GM19035 (cell line): ENCODE measurements around the gene SEMA6D.

ENCODE experiments used
- ATAC-seq: cut with Tn5 transposase; IDR thresholded peaks from one replicate; pipeline ENCODE4 v1.9.1; 2021; ENCODE audit not compliant: unreplicated experiment

The SEMA6D gene

DNA sequence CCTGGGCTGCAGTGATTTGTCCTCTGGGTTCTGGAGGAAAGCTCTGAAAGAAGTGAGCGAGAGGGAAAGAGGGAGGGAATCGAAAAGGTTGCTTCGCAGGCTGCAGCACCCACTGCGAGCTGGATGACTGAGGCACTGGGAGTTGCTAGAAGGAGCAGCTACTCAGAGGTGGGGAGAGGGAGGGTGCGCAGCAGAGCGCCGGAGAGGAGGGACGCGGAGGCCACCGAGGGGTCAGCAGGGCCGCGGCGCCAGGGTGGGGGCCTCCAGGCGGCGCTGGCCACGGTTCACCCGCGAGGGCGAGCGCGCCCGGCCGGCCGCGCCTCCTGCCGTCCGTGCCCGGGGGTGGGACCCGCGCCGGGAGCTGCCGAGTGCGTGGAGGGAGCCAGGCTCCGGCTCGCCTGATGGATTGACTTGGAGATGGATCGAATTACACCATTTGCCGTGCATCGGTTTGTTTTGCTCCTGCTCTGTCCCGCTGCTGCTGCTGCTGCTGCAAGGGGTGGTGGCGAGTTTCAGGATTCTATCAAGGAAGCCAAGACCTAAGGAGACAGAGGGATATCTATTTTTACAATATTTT, at the start of gene SEMA6D:
SEMA6D (plus strand) TSS at position 470 of the 577 bp plus-strand sequence. CDS start 42,294 bp downstream, outside the sequence.
- no peak for ATAC-seq

GRCh38 chr15:47669221-47669620, 48.1 kb upstream of the SEMA6D start:
- ATAC-seq: no peak

DNA sequence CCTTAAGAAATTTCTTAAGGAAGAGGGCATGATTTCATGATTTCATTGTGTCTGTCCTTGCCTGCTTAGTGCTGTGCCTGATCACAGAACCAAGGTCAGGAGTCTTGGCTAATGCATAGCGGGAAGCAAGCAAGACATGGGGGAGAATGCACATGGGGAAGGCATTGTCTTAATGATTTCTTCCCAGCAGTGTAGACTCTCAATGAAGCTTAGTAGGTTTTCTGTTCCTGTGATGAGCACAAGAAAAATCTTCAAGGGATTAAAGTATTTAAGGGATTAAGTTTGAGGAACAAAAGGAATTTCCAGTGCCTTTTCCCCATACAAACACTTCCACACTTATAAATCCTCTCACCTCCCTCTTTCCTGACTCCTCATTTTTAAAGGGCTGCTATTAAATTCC, 46.9 kb upstream of the SEMA6D start:
- ATAC-seq: no peak

DNA sequence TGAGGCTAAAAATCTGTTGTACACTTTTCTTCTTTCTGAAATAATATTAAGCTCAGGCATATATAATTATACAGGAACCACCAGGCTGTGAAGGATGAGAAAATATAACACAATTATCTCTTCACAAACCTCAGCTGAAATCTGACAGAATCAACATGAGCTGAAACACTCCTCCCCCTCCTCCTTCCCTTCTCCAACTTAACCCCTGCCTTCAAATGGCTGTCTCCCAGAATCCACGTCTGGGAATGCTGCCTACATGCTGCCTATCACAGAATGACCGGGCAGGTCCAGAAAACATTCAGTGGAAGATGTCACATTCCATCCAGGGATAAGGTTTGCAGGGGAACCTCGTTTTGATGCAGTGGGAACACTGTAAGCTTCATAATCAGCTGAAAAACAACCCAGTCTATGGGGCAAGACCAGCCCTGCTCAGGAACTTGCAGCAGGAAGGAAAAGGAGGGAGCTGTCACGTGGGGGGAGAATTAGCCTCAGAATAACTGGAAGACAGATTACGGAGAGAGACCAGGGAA, 44.0 kb upstream of the SEMA6D start:
- no peak for ATAC-seq

DNA sequence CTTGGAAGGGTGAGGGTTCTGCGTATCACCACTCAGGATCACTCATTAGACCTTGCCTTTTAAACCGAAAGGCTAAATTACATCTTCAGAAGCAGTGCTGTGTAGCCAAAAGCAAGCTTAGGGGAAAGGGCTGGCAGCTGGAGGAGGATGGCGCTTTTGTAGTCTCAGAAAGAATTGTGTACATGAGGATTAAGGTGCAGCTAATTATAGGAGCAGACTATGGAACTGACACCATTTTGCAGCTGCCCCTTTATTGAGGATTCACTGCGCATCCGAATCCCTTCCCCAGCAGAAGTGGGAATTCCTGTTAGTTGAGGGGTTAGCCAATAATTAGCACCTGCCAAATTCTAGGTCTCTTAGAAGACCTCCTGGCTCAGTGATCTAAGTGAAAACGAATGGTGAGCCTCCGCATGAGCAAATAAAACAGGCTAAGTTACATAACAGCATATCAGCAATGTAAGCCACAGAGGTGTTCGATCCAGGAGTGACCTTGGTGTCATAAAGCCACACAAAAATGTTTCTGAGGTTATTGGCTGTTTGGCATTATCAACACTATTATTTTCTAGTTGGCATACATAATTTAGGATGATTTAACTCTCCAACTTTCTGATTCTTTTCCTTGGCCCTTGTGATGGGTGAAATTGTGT, 42.6 kb upstream of the SEMA6D start:
- no peak for ATAC-seq

DNA sequence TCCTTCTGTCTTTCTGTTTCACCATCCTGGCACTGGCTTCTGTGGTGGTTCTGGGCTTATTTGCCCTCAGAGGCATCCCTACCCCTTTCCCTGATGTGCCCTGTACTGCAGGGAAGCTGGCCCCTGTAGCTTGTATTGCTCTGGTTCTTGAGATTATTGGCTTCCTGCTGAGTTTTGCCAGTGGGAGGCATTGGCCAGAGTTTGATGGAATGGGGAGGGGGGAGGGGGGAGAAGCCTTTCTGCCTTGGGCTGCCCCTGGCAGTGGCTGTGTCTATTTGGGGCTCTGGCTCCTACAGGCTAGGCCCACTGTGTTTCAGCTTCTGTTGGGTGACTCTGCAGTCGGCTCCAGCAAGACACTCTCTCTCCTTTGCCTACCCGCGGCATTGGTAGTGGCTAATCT, 41.6 kb upstream of the SEMA6D start:
- no peak for ATAC-seq

DNA sequence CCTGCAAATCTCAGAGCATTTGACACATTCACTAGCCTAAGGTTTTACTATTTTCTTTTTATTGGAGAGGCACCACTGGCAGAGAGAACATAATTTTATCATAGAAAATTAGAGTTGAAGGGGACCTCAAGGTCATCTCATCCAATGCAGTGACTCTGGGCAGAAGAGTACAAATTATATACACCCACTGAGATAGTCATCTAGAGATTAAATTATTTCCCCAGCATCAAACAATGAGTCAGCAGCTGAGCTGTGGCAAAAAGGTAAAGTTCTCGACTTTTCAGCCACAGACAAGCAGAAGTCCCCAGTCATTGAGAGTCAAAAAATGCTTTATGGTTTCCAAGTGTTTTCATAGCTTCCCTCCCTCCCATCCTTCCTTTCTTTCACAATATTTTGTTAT, 39.3 kb upstream of the SEMA6D start:
- no peak for ATAC-seq

DNA sequence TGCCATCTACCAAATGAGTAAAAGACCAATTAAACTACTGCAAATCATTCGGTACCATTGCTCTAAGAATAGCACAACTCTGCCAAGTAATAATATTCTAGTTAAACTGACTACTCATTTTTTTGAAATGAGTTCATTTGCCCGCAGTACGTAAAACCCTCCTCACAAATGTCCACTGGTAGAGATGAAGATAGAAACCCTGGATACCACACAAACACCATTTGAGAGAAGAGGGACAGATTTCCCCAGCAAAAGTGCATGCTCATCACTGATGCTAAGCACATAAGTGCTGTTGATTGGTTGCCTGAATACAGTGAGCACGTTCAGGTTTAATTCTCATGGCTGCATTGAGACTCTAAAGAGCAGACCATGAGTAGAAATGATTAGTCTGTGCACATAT, 34.6 kb upstream of the SEMA6D start:
- ATAC-seq: no peak

- ATAC-seq: no peak
These were observed 32.0 kb upstream of the SEMA6D start for GRCh38 chr15:47685141-47685870.

GRCh38 chr15:47688573-47689086, 28.7 kb upstream of the SEMA6D start:
- ATAC-seq: no peak

- no peak for ATAC-seq
These were observed 27.6 kb upstream of the SEMA6D start for GRCh38 chr15:47689660-47690059.

DNA sequence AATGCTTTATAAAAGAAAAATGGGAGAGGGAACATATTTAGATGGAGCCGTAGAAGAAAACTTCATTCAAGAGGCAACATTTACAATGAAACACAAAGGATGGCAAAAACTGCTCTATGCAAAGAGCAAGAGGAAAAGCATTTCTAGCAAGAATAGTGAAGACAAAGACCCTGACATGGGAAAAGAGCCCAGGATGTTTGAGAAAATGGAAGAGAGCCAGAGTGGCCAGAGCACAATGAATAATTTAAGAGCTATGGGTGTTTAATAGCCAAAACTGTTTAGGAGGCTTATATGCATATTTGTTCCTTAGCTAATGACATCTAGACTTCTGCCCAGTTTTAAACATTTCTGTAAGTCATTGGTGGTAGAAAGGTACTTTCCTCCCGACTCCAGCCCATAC, 25.4 kb upstream of the SEMA6D start:
- no peak for ATAC-seq

DNA sequence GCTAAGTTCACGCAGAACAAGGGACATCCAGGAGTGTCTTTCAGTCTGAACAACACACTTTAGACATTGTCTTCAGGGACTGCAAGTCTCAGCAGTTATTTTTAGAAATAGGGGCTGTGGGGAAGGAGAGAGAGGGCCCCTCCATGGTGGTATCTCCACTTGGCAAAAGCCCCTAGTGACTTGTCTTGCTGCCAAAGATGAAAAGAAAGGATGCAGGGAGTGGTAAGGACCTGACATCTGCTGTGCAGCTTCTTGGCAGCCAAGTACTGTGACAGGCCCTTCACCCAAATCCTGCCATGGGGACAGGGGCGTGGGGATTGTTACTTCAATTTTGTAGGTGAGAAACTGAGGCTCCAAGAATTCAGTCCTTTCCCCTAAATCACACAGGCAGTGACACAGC, 21.0 kb upstream of the SEMA6D start:
- ATAC-seq: no peak

- ATAC-seq: no peak
These were observed 11.9 kb upstream of the SEMA6D start for GRCh38 chr15:47705281-47705997.

DNA sequence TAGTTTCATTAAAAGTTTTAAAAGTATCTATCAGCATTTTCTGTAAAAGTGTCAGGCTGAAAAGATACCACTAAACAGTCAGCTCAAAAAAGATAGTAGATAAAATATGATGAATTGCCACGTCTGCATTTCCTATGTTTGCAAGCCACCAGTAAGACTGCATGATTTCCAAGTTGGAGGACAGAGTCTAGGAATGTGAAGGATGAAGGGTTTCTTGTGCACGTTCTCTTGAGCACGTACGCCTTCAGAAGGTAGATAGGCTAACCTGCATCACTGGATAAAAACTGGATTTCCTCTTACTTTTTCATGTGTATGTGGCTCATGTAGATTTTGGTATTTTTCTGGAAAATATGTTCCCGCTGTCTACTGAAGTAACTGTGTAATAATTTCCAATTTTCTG, 9.9 kb upstream of the SEMA6D start:
- ATAC-seq: no peak

GRCh38 chr15:47708161-47708980, 8.9 kb upstream of the SEMA6D start:
- no peak for ATAC-seq

DNA sequence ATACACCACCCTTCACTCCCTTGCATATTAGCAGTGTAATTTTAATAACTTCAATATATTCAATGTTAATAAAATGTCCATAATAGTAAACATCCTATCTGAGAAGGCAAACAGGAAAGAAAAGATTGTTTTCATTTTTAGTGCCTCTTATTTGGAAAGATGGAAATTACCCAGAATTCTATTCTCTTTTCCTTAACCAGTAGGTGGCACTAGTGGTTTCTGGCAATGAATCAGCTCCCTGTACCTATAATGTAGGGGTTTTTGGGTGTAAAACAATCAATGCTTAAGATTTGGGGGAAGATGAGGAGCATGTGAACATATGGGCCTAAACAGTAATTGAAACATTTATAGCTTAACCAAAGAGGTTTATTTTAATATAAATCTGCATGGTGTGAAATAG, 5.7 kb upstream of the SEMA6D start:
- no peak for ATAC-seq

DNA sequence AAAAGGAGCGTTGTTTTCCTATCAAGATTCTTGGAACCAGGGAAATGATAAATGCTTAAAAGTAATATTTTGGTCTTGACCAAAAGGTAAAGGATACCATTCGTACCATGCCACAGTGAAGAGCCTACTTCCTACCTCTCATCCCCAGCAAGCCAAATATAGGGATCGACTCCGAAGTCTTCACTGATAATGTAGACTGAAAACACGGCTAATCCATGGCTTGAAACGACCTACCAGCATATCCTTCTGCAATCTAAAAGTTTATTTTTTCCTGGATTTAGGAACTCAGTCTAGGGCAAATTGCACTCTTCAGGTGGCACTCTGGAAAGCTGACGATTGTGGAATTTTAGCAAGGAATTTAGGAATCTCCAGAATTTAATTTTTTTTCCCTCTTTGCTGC, 1.9 kb upstream of the SEMA6D start:
- ATAC-seq: no peak

DNA sequence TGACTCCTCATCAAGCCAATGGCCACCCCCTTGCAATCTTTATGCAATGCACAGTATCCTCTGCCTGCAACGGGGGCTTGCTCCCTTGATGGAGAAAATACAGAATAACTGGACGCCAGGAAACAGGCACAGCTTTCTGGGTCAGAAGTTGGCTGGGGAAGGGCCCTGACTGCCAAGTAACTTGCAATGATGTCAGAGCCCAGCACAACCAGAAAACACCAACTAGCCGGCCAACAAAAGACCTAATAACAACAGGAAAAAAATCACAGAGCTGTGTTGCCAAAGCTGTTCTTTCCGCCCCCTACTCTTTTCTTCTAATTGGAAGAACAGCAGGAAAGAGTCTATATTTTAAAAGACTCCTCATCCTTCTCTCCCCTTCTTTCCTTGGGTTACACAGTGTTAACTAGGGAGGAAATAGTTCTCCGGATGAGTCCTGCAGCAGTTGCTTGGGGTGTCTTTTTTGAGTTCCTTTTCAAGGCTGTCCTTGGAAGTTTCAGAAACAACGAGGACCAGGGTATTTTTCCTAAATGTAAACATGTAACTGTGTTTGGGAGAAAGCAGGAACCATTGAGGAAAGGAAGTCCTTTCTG, 1.4 kb upstream of the SEMA6D start:
- ATAC-seq: no peak

DNA sequence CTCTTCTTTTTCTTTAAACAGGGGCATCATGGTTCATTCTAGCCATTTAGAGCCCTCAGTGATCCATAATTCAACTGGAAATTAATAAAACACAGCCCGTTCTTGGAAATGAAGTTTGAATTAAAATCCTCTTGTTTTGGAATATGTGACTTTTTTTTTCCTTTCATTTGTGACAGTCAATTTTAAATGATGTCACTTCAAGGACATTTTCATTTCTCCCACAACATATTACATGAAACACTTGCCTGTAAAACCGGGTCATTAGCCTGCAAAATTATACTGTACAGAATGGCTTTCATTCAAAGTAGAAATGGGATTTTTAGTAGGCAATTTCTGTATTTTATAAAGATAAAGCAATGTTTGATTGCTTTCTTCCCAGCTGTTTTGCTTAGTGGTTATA, 789 bp upstream of the SEMA6D start:
- ATAC-seq: no peak
